Measurements from ENCODE around the gene OBI1.

DNA sequence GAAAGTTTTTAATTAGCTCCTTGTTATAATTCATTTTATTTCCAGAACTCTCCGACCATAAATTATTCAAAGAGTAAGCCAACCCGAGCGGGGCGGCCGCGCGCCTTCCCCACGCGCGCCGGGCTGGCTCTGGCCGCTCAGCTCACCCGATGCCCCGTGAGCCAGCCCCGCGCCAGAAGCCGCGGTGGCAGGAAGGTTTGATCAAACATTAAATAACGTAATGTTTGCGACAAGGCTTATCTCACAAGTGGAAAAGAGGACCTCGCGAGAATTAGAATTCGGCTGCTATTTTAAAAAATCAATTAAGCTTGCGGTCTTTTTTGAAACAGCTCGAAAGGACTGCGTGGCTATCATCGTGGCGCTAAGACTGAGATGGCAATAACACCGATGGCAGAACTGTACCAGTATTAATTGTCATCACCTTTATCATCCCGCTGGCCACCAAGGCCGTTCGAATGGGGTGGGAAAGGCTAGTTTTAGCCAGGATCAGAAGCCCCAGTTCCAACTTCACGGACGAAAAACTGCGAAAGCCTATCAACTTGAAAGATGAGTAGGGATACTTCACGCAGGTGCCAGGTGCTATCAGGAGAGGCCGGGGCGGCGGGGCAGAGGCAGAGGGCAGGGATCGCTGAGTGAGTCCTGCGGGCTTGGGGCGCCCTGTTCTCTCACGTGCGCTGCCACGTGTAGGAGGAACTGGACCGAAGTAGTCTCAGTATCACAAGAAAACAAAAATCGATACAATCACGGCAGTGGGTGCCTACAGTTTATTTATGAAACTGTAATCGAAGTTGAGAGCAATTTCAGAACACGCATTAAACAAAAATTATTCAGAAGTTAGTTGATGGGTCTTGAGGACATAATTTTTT, 62.0 kb downstream of the OBI1 start:
- TF ChIP-seq, protein P1, sequence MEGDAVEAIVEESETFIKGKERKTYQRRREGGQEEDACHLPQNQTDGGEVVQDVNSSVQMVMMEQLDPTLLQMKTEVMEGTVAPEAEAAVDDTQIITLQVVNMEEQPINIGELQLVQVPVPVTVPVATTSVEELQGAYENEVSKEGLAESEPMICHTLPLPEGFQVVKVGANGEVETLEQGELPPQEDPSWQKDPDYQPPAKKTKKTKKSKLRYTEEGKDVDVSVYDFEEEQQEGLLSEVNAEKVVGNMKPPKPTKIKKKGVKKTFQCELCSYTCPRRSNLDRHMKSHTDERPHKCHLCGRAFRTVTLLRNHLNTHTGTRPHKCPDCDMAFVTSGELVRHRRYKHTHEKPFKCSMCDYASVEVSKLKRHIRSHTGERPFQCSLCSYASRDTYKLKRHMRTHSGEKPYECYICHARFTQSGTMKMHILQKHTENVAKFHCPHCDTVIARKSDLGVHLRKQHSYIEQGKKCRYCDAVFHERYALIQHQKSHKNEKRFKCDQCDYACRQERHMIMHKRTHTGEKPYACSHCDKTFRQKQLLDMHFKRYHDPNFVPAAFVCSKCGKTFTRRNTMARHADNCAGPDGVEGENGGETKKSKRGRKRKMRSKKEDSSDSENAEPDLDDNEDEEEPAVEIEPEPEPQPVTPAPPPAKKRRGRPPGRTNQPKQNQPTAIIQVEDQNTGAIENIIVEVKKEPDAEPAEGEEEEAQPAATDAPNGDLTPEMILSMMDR (IDR thresholded peaks at IDR 0.05; ENCODE audit: low read depth, low read length, poor library complexity, severe bottlenecking), result no peak
- no peak for TF ChIP-seq EZH2phosphoT487 (IDR thresholded peaks at IDR 0.05; ENCODE audit: borderline replicate concordance, low read length)

Measured in DOHH2 (cell line).